ENCODE data around the gene ZCCHC14.
A peak's percentile ranks its signal among the peaks of the same experiment; 100 is the strongest.
"Not testable (repeated sequence)": the region's sequence is repeated elsewhere in the genome, so short reads cannot be mapped to it uniquely, and the experiment has no call there.

ZCCHC14 gene

DNA sequence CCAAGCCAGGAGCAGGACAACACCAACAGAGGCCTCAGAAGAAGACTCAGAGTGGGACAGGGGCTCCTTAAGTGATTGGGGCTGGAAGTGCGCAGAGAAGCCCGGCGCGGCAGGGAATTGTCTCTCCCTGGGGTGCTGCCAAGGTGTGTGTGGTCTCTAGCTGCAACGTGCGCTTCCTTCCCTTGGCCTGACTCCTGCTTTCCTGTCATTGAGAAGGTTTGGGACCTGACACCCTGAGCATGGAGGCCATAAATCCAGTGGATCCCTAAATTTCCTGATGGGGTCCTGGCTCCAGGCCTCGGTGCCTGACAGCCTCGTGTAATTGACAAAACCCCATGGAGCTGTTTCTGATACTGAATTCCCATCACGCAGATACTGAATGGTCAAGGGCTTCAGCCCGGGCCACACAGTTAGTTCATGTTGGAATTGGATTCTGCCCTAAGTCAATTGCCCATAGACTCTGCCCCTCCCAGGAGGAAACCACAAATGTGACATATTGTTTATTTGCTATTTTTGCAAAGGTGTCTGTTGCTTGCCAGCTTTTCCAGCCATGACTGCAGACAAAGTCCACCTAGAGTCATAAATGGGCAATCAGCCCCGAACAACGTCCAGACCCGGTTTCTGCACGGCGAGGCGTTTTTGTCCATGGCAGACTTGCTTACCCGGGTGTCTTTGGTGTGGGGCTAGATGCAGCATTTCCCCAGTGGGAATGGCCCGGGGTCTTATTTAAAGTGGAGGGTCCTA lies 4.4 kb upstream of the ZCCHC14 start:
- DNase-seq (ENCODE audit: low read depth in 2 of 2) = not testable (repeated sequence)

DNA sequence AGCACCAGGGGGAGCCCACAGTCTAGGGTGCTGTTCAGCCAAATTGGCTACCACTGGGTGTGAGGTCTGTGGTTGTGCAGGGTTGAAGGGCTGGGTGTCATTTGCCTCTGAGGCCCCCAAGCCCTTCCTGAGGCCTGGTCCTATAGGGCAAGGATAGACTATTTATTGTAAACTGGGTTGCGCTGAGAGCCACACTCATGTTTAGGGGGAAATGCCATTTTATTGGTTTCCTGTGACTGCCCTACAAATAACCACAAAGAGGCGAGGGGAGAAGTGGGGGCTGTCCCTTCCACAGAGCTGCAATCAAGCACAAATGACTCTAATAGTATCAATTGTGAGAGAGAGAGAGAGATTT lies 3.6 kb upstream of the ZCCHC14 start:
- DNase-seq (ENCODE audit: low read depth in 2 of 2) = no peak

DNA sequence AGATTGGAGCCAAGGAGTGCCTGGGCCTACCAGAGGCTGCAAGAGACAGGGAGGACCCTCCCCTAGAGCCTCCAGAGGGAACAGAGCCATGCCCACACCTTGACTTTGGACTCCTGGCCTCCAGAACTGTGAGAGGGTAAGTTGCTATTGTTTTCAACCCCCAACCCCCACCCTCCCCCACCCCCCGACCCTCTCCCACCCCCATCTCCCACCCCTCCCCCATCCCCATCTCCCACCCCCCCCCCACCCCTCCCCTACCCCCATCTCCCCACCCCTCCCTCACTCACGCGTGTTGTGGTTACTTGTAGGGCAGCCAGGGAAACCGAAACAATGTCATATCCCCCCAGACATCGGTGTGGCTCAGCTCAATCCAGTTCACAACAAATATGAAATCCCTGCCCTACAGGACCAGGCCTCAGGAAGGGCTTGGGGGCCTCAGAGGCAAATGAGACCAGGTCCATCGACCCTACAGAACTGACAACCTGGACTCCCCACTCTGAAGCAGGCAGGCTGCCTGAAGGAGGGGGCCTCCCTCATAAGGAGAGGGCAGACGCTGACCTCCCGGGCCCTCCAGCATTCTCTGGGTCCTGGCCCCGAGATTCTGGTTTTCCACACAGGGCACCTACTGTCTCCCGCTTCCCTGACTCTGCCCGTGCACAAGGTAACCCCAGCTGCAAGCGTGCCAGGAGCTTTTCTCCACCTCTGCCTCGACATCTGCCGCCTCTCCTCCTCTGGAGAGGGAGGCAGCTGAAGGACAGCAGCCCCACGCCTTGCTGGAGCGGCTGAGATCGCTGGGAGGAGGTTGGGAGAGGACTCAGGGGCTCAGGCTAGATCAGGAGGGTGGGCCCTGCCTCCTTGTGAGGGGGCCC lies 3.0 kb upstream of the ZCCHC14 start:
- DNase-seq (ENCODE audit: low read depth in 2 of 2) = no peak

DNA sequence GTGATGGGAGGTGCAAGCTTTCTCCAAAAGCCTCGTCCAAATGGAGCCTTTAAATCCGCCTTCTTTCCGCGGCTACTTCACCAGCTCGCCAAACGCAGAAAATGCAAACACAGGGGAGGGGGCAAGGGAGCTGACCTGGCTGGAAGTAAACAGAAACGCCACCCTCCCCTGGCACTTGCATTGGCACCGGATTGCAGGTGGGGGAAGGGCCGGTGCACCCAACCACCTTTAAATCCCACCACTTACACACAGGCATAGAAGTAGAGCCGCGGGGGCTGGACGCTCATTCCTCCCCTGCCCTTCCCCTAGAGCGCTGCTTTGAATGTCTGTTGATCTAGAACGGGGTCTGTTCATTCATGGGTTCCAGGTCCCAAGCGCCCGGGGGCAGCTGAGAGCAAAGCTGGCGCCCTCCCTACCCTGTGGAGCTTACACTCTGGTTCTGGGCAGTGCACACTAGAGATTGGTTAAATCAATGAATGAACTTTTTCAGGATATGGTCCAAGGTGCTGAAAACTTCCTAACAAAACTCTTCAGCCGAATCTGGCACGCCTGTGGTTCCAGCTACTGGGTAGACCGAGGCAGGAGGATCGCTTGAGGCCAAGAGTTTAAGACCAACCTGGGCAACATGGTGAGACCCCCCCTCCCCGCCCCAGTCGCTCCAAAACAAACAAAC lies 920 bp upstream of the ZCCHC14 start:
- no peak for DNase-seq (ENCODE audit: low read depth in 2 of 2)

- no peak for DNase-seq (ENCODE audit: low read depth in 2 of 2)
Measured at GRCh38 chr16:87492291-87492630, 563 bp downstream of the ZCCHC14 start.

DNA sequence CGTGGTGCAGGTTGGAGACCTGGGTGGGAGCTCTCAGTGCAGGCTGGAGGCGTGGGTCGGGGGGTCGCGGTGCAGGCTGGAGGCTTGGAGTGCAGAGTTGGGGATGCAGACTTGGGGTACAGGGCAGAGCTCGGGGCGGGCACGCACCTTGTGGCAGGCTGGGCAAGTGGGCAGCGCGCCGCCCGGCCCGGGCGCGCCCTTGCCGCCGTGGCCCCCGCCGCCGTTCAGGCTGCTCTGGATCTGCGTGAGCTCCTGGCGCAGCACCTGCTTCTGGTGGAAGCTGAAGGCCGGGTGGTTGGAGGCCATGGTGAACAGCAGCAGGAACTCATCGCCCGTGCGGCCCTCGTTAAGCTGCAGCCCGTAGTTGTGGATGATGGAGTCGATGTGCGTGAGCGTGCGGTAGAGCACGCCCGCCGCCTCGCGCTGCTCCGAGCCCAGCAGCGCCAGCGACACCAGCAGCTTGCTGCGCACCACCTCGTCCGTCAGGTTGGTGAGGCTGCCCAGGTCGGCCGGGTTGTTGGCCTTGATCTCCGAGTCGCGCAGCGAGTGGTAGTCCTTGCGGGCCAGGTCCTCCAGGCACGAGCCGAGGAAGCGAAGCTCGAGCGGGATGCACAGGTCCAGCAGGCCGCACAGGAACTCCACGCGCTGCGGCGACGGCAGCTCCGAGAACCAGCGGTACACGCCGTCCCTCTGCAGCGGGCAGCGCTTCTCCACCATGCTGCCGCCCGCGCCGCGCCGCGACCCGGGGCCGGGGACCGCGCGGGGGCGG lies 1.1 kb downstream of the ZCCHC14 start:
- DNase-seq (ENCODE audit: low read depth in 2 of 2) = no peak

- DNase-seq (ENCODE audit: low read depth in 2 of 2) = peak in 1 of 2 donors; percentile 32
Measured at GRCh38 chr16:87490799-87491521, 1.9 kb downstream of the ZCCHC14 start.

- no peak for DNase-seq (ENCODE audit: low read depth in 2 of 2)
Measured at GRCh38 chr16:87490096-87490798, 2.6 kb downstream of the ZCCHC14 start.

GRCh38 chr16:87489434-87490045 lies 3.3 kb downstream of the ZCCHC14 start:
- no peak for DNase-seq (ENCODE audit: low read depth in 2 of 2)

DNA sequence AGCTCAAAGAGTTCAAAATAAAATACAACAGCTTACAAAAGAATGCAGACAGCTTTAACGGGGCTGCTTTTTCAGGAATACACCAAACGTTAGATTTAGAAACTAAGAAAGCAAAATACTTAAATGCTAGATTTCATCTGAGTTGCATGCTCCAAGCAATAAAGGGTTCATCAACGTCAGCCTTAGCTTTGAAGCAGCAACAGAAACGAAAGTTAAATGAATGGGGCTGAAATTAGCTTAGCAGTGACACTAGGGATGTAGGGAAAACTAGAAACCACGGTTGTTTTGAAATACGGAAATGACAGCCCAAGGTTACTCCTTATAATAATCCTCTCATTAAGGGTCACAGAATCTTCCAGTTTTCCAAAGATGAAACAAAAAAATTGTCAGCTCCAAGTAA lies 3.9 kb downstream of the ZCCHC14 start:
- DNase-seq (ENCODE audit: low read depth in 2 of 2) = not testable (repeated sequence)

GRCh38 chr16:87487361-87487924 lies 5.4 kb downstream of the ZCCHC14 start:
- no peak for DNase-seq (ENCODE audit: low read depth in 2 of 2)

GRCh38 chr16:87486713-87487247 lies 6.0 kb downstream of the ZCCHC14 start:
- no peak for DNase-seq (ENCODE audit: low read depth in 2 of 2)

GRCh38 chr16:87486282-87486681 lies 6.5 kb downstream of the ZCCHC14 start:
- DNase-seq (ENCODE audit: low read depth in 2 of 2) = no peak

DNA sequence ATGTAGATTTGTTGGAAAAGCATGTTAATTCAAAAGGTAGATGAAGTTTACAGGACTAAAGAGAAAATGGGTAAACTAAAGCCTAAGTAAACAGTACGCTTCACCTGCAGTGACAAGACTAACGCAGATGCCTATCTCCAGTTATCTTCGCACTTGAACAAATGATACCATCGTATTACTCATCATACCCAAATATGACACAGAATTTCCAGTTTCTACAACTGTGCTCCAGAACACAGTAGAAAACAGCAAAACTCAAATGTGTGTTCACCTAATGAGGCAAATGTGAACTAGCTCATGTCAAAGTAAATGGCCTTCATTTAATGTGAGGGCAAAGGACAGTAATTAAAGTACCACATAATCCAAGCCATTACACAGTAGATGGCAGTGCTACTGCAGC lies 7.0 kb downstream of the ZCCHC14 start:
- DNase-seq (ENCODE audit: low read depth in 2 of 2) = not testable (repeated sequence)

GRCh38 chr16:87484487-87485331 lies 8.1 kb downstream of the ZCCHC14 start:
- no peak for DNase-seq (ENCODE audit: low read depth in 2 of 2)

DNA sequence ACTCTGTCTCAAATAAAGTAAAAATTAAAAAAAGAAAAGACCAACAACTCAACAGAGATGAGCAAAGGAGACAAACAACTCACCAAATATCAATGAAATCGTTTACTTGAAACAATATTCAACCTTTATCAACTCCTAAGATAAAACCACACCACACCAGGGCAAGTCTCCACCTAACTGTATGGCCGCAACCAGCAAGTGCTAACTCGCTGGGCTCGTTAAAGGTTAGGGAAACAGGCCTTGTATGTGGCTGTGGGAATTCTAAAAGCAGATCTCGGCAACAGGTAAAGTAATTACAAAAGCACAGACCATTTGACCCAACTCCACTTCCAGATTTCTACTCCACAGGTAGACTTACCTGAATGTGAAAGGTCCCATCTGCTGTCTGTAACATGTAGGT lies 9.3 kb downstream of the ZCCHC14 start:
- DNase-seq (ENCODE audit: low read depth in 2 of 2) = no peak

GRCh38 chr16:87482670-87483069 lies 10.2 kb downstream of the ZCCHC14 start:
- not testable (repeated sequence) for DNase-seq (ENCODE audit: low read depth in 2 of 2)

GRCh38 chr16:87482266-87482665 lies 10.6 kb downstream of the ZCCHC14 start:
- no peak for DNase-seq (ENCODE audit: low read depth in 2 of 2)

- DNase-seq (ENCODE audit: low read depth in 2 of 2) = not testable (repeated sequence)
Measured at GRCh38 chr16:87481711-87482110, 11.1 kb downstream of the ZCCHC14 start.

All from activated CD8-positive, alpha-beta memory T cell treated with anti-CD3 and anti-CD28 coated beads for 4 hours (primary cell).